ENCODE measurements around the gene ARSK.

DNA sequence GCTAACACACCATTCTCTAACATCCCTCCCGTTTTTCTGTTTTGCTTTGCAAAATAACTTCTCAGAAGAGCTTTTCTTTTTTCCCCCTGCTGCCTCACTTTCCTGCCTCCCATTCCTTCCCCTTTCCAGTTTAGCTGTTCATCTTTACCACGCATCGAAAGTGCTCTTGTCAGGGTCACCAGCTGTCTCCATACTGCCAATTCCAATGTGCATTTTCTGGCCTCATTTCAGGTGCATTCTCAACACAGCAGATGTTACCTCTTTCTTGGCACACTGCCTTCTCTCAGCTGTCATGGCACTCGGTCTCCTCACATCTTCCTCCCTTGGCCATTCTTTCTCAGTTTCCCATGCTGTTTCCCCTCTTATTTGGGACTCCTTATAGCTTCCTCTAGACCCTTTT is 9.5 kb downstream of the ARSK start:
- TF ChIP-seq NFRKB (IDR thresholded peaks at IDR 0.05) = no peak
- no peak for TF ChIP-seq FOXM1 (IDR thresholded peaks at IDR 0.05; ENCODE audit: borderline replicate concordance)
- no peak for TF ChIP-seq BHLHE40 (IDR thresholded peaks at IDR 0.05; ENCODE audit: borderline replicate concordance)
- no peak for TF ChIP-seq FOXK2 (IDR thresholded peaks at IDR 0.05)
- no peak for TF ChIP-seq ARNT (IDR thresholded peaks at IDR 0.05)
- no peak for TF ChIP-seq ELF4 (IDR thresholded peaks at IDR 0.05)
- no peak for TF ChIP-seq SUZ12 (IDR thresholded peaks at IDR 0.05)
- TF ChIP-seq FOXA1 (IDR thresholded peaks at IDR 0.05) = no peak
- no peak for TF ChIP-seq ZNF384 (IDR thresholded peaks at IDR 0.05)
- TF ChIP-seq HDGF (IDR thresholded peaks at IDR 0.05; ENCODE audit: borderline replicate concordance) = no peak
- no peak for TF ChIP-seq LEF1 (IDR thresholded peaks at IDR 0.05; ENCODE audit: borderline replicate concordance)

Measured in HEK293T (cell line).